ENCODE measurements around the gene CBFB. TPM values are rescaled to one million over a fixed set of nuclear protein-coding genes. Genes with fewer than 3 reads are reported as not detected.

The CBFB gene
- total RNA-seq, 2 donors from 2014 or later: 25.7 to 49.3 TPM

DNA sequence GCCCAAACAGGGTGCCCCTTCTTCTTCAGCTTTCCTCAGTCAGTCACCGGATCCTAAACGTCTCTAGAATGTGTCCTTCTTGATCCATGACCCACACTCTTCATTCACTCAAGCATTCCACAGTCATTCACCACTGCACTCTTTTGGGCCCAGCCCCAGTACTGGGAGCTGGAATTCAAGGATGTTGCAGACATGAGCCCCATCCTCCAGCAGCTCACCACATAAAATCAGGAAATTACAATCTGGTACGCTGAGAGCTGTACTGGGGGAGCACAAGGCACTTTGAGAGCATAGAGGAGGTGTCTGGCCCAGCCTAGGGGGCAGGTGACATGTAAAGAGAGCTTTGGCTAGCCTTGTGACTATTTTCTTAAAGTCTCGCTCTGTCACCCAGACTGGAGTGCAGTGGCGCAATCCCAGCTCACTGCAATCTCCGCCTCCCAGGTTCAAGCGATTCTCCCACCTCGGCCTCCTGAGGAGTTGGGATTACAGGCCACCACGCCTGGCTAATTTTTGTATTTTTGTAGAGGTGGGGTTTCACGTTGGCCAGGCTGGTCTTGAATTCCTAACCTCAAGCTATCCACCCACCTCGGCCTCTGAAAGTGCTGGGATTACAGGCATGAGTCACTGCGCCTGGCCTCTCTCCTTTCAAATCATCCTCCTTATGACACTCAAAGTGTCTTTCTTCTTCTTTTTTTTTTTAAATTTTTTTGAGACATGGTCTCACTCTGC, 21.9 kb upstream of the CBFB start:
- H3K4me1 ChIP-seq: no peaks in the 10 kb centered on the region

GRCh38 chr16:67009158-67009557, 19.8 kb upstream of the CBFB start:
- H3K27ac ChIP-seq: no peak overlapping the region
- no peak overlapping the region for H3K4me3 ChIP-seq
- H3K36me3 ChIP-seq: no peaks in the 10 kb centered on the region

More for the DNA sequence above, 21.9 kb upstream of the CBFB start:
- no peak for DNase-seq (ENCODE audit: low spot score)
- no peaks in the 10 kb centered on the region for H3K36me3 ChIP-seq
- H3K27ac ChIP-seq: no peak overlapping the region
- no peak for TF ChIP-seq CTCF (IDR thresholded peaks at IDR 0.05)
- H3K4me3 ChIP-seq: no peak overlapping the region
- no peaks in the 10 kb centered on the region for H3K9me3 ChIP-seq
- no peaks in the 10 kb centered on the region for H3K27me3 ChIP-seq

DNA sequence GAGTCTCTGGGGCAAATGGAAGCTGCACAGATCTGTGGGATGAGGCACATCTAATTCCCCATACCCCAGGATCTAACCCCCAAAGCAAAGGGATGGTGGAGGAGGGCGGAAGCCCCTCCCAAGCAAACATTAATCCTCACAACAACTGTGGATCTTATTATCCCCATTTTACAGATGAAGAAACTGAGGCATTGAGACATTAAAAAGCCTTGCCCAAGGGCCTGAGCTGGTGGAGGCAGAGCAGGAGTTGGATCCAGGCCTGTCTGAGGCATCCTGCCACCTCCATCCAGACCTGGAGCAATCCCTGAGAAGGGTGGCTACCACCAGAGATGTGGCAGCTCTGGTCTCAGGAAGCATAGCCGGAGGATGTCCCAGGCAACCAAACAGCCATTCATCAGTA, 17.7 kb upstream of the CBFB start:
- Histone ChIP-seq H3K9me3 (no peaks in the 10 kb centered on the region), H3K36me3 (no peaks in the 10 kb centered on the region), H3K4me1 (peaks cover 0 to 19% of the 10 kb centered on the region in 2 donors), H3K4me3 (no peak overlapping the region), H3K27me3 (no peaks in the 10 kb centered on the region), H3K27ac (no peak overlapping the region)
- no peak for TF ChIP-seq CTCF (IDR thresholded peaks at IDR 0.05)
- DNase-seq (ENCODE audit: low spot score): no peak

More at GRCh38 chr16:67009158-67009557, 19.8 kb upstream of the CBFB start:
- peaks cover 0 to 12% of the 10 kb centered on the region in 2 donors for H3K4me1 ChIP-seq
- no peaks in the 10 kb centered on the region for H3K27me3 ChIP-seq
- H3K9me3 ChIP-seq: no peaks in the 10 kb centered on the region
- no peak for TF ChIP-seq CTCF (IDR thresholded peaks at IDR 0.05)
- no peak for DNase-seq (ENCODE audit: low spot score)

DNA sequence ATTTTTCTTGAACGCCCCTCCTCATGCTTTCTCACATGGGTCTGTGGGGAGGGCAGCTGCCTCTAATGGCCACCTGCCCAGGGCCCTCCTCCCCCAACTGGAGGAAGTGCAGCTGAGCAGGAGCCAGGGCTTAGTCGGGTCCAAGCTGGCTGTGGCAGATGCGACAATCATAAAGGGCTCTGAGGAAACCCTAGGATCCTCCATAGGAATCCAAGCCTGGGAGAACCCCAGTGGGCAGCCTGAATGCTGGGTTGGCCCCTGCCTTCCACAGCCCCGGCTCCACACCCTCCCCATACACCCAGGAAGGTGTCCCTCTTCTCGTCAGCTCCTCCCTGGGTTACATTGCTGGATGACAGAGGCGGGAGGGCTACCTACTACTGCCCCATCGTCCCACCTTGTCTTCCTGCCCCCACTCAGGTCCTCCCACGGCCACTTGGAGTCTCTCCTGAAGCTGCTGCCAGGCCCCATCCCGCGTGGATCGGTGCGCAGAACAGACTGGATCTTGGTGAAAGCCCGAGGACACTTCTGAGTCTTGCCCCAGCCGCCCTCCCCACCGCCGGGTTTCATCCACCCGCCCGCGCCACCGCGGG, 15.6 kb upstream of the CBFB start:
- DNase-seq (ENCODE audit: low spot score): no peak
- H3K27ac ChIP-seq: peak overlapping the region; percentile 56 to 70

DNA sequence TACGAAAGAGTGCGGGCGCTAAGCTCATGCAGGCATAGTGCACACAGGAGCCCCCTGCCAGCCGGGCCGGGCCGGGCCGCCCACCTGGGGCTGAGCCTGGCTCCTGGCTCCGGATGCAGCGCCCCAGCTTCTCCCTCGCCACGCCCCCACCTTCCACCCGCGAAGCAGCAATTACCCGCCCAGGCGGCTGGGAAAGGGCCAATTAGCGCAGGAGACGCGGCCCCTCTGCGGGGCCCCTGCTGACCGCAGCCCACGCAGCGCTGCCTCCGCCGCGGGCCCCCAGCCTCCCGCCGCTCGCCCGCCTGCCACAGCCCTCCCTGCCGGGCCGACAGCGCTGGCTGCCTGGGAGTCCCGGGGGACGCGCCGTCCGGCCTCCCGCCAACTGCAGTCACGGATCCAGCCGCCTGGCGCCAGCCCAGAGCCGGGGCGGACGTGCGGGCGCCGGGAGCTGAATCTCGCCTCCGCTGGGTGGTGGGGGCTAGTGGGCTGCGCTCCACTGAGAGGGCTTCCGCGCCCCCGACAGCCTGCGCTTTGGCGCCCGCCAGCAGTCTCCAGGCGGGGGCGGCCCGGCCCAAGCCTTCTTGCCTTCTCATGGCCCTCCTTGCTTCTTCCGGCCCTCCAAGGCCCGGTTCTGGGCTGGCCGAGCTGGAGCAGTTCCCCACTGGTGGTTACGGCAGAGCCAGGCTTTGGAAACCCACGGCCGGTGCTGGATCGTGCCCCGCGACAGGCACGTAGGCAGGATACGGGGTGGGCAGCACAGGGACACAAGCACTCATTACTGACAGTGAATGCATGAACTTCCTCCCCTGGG, 14.9 kb upstream of the CBFB start:
- DNase-seq (ENCODE audit: low spot score): peak; percentile 76
- TF ChIP-seq CTCF (IDR thresholded peaks at IDR 0.05): peak; percentile 27 to 50
- peak overlapping the region; percentile 56 to 70 for H3K27ac ChIP-seq
- no peaks in the 10 kb centered on the region for H3K9me3 ChIP-seq
- H3K27me3 ChIP-seq: no peaks in the 10 kb centered on the region
- no peaks in the 10 kb centered on the region for H3K36me3 ChIP-seq
- peak overlapping the region; percentile 42 to 61 for H3K4me3 ChIP-seq
- peaks cover 0 to 19% of the 10 kb centered on the region in 2 donors for H3K4me1 ChIP-seq

More for the DNA sequence above, 15.6 kb upstream of the CBFB start:
- peak overlapping the region; percentile 42 to 61 for H3K4me3 ChIP-seq
- H3K36me3 ChIP-seq: no peaks in the 10 kb centered on the region
- no peak for TF ChIP-seq CTCF (IDR thresholded peaks at IDR 0.05)
- no peaks in the 10 kb centered on the region for H3K27me3 ChIP-seq
- no peaks in the 10 kb centered on the region for H3K9me3 ChIP-seq
- H3K4me1 ChIP-seq: peaks cover 0 to 19% of the 10 kb centered on the region in 2 donors
